Hippocampal formation (tissue), 2 donors: Measurements from ENCODE around the gene TAPBP.

Experiments used
- DNase-seq, 2 donors: peaks; one replicate each; lab custom pipeline; 2025; lab: John Stamatoyannopoulos, UW

TAPBP gene

GRCh38 chr6:33319939-33320314, 6.0 kb upstream of the TAPBP start:
- no peak for DNase-seq

- DNase-seq = no peak
Measured at GRCh38 chr6:33318426-33319073, 4.7 kb upstream of the TAPBP start.

GRCh38 chr6:33317669-33318425, 4.0 kb upstream of the TAPBP start, which contains the start of gene ZBTB22:
Gene ZBTB22, minus strand, starts transcription at chr6:33317744. Its CDS starts 828 bp downstream, at chr6:33316916.
- peak; percentile 98 to 100 for DNase-seq

- peak in 1 of 2 donors; percentile 60 for DNase-seq
Measured at GRCh38 chr6:33317419-33317668, 3.5 kb upstream of the TAPBP start.

- DNase-seq = no peak
Measured at GRCh38 chr6:33316603-33317418, 2.9 kb upstream of the TAPBP start.

- DNase-seq = no peak
Measured at GRCh38 chr6:33315793-33316602, 2.1 kb upstream of the TAPBP start.

- DNase-seq = no peak
Measured at GRCh38 chr6:33314943-33315792, 1.3 kb upstream of the TAPBP start.

GRCh38 chr6:33314515-33314942, 651 bp upstream of the TAPBP start:
- peak in 1 of 2 donors; percentile 47 for DNase-seq

- DNase-seq = peak in 1 of 2 donors; percentile 38
Measured at GRCh38 chr6:33313105-33313708, 671 bp downstream of the TAPBP start.

- DNase-seq = peak; percentile 29 to 64
Measured at GRCh38 chr6:33312361-33313104, 1.3 kb downstream of the TAPBP start.

- DNase-seq = no peak
Measured at GRCh38 chr6:33306356-33306755, 7.5 kb downstream of the TAPBP start.

- DNase-seq = no peak
Measured at GRCh38 chr6:33305052-33305451, 8.8 kb downstream of the TAPBP start.

GRCh38 chr6:33304216-33304615, 9.7 kb downstream of the TAPBP start:
- no peak for DNase-seq

- no peak for DNase-seq
Measured at GRCh38 chr6:33301877-33302276, 12.0 kb downstream of the TAPBP start.

GRCh38 chr6:33299237-33299944, 14.5 kb downstream of the TAPBP start:
- peak; percentile 83 for DNase-seq

- peak; percentile 73 to 79 for DNase-seq
Measured at GRCh38 chr6:33298773-33299236, 15.1 kb downstream of the TAPBP start, which contains the start of gene RGL2. Gene RGL2, minus strand, starts transcription at chr6:33298942. Its CDS starts 332 bp downstream, at chr6:33298610.

- DNase-seq = peak in 1 of 2 donors; percentile 6
Measured at GRCh38 chr6:33297956-33298772, 15.7 kb downstream of the TAPBP start.

GRCh38 chr6:33297406-33297955, 16.4 kb downstream of the TAPBP start:
- DNase-seq = no peak
